NOMO-1 treated with DMSO at 0.1 percent for 48 hours (cell line): ENCODE measurements around the gene STX7.

Source experiments
- DNase-seq: peaks from one replicate; lab custom pipeline; 2025; ENCODE audit not compliant: unreplicated experiment; lab: John Stamatoyannopoulos, UW

STX7 gene

DNA sequence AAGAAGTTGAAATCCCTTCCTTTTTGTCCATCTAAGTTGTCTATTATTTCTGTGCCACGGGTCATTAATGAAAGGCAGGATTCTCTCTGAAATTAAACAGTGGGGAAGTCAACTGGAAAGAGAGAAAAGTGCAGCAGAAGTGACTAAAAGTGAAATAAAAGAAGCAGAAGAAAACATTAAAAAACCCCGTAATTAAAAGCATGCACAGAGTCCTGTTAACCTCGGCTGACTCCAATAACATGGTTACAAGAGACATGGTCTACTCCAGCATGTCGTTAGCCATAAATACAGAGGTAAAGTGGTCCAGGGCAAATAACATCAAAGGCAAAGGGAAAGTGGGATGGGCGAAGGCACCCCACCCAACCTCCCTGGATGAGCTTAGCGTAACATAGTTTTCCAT lies 98.6 kb downstream of the STX7 start:
- no peak for DNase-seq

DNA sequence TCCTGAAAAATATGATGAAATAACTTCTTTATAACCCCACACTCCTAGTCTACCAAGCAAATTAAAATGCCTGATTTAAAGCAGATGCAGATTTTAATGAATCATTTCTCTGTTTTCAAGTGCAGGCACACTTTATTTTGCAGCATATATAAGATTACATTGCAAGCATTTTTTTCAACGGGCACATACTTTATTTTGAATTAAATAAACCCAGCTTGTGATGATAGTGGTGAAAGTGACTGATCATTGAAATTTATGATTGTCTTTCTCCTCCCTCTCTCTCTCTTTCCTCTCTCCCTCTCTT lies 99.5 kb downstream of the STX7 start:
- no peak for DNase-seq

DNA sequence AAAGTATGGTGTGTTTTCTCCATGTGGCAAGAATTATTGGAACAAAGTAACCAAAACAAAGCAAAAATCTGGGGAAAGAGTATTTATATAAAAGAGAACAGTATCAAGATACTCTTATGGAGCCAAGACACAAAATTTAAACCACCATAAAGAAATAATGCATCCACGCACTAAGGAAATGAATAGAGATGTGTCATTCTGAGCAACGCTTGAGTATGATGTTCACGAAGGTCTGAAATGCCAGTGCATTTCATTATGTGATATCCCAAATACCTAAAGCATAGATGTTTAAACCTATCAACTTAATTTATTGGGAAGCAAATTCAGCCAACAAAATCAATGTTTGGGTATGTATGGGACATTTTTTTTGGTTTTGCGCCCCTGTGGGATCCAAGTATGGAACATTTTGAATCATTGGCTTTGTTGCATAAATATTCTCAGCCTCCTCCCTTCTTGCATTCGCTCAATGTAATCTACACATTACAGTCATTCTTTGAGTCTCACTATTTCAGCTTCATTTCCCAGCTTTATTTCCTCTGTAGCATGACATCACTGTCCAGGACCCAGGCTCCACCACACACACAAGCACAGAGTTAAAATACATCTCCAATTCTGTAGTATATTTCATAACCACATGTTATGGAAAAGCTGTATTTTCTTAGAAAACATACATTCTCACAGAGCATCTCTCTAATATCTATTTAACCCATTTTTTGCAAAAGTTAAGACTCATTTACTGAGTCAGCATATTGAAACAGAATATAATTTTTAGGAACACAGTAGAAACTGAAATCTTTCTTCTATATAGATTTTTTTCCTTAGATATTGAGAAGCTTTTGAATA lies 100.0 kb downstream of the STX7 start:
- no peak for DNase-seq

DNA sequence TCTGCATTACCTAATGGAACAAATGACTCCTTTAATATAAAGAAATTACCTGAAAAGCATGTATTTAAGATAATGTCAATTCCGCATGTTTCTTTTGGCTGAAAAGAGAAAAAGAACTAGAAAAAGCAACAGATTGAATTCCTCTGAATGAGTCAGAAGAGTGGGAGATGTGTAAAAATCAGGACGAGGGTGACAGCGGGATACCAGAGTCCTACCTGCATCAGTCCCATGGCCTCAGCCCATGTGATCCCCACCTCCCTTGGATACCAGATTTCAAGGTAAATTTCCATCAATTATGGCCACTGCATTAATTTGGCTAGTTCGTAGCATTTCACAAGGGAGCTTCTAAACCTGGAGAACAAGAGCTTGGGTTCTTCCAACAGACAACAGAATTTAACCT lies 101.6 kb downstream of the STX7 start:
- no peak for DNase-seq

DNA sequence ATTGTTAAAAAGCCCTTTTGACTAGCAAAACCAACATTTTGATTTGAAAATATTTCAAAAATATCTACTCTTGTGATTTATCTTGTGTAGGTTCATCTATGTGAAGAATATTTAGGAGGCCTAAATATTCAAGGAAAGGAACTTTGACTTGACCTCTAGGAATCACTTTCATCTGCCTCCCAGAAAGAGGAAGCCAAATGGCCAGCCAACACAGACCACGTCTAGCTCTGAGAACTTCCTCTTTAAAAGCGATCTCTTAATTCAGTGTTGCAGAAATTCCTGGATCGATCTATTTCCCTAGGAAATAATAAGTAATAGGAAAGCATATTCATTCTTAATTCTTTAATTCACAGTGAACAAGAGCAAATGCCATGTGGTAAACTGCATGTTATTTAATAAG lies 102.1 kb downstream of the STX7 start:
- peak; percentile 56 for DNase-seq

DNA sequence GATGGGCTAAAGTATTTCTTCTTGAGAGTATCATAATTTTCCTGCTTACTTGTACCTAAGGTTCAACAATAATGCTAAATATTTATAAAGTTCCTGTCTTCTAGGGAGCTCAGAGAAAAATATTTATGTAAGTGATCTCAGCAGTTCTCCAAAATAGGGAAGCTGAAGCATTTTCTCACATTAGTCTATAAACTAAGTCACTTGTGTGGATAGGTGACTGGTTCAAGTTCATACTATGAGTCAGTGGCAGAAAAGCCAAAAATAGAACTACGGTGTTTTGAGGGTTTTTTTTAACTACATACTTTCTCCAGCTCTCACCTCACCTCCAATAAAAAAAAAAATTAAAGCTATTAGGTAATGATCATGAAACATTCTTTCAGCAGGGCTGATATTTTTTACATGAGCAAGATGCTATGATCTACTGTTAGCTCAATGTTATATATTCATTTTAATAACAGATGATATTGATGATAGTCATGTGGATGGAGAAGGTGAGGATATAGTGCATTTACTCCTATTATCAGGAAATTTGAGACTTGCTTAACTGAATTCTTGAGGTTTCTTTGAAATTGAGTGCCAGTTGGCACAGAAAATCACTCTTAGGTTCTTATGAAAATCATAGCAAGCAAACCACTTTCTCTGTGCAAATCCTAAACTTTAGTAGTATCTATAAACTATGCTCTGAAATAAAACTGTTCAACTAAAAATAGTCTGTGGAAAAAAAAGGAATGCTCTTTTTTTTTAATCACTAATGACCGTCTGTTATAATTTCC lies 107.6 kb downstream of the STX7 start:
- DNase-seq = no peak

DNA sequence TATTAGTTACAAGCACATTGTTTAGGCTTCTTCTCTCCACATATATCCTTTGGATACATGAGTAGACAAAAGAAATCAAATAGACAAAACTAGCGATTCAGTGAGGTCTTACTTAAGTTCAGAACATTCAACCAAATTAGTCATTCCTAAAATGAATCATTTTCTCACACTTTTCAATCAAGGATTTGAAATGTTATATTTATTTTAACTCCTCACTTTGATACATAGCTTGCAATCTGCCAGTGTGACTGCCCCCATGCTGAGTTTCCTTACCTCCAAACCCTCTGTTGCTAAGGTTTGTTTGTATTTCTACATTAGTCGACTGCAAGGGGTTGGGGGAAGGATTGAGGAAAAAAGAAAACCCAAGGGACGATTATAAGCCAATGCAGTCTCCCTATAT lies 108.2 kb downstream of the STX7 start:
- DNase-seq = no peak

DNA sequence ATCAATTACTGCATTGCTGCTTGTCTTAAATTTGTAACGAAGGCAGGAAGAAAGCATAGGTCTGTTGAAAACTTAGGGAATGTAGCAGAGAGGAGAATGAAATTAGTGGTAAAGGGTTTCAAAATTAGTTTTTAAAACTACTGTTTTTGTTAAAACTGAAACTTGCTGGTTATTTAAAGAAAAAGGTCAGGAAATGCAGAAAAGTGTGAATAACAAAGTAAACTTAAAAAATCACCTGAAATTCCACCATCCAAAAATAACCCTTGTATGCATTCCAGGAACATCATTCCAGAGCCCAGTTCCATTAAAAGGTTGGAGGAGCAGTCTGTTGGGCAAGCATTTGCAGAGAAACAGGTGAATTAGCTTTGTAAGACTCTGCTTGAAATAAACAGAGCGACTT lies 108.6 kb downstream of the STX7 start:
- no peak for DNase-seq

DNA sequence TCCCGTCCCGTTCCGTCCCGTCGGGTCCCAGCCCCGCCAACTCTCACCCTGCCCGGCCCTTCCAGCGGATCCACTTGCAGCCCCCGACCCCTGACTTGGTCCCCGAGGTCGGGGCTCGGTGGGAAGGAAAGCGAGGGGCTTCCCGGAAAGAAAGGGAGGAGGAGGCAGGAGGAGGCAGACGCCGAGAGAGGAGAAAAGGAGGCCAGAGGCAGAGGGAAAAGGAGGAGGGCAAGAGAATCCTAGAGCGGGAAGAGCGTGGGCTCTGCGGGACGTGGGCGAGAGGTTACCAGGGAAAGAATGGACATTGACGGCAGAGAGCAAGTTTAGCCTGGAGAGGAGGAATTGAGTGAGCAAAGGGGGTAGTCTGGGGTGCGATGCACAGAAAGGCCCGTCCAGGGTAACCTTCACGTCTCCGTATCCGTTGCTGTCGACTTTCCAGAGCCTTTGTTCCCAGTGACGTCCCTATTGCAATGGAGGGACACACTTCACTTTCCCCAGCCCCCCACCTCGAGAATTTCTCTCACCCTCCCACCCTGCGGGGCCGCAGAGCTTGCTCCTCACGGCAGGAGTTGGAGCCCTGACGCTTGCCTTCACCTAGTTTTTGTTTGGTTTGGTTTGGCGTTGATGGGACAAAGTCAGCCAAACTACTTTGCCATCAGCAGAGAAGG lies 111.2 kb downstream of the STX7 start:
- DNase-seq = no peak

DNA sequence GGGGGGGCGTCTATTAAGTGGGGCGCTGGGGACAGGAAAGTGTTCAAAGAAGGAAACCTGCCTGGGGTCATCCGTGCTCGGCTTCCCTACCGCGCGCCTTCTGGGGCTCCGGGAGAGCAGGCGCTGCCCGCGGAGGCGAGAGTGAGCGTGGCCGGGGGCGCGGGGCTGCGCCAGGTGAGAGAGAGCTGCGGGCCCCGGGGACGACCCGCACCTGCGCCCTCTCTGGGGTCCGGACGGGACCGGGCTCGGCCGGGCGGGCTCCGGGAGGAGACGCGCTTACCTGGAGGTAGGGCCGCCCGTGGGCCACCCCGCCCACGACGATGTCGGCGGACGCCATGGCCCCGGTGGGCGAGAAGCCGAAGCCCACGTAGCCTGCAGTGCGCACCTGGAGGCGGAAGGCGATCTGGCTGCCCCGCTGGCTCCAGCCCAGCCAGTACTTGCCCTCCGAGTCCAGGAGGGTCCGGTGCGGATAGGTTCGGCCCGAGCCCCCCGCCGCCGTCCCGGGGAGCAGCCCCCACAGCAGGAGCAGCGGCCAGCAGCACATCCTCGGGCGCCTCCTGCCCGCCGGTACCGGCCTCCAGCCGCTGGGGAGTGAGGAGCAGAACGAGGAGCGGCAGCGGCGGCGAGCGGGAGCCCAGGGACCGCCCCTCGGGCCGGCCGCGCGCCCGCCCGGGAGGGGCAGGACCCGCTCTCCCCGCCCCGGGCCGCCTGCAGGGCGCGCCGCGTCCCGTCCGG lies 111.9 kb downstream of the STX7 start, which contains the start of gene MOXD1:
MOXD1 (minus strand) TSS at position 593 of the 735 bp plus-strand sequence; CDS start at position 544, 49 bp downstream.
- DNase-seq = no peak

DNA sequence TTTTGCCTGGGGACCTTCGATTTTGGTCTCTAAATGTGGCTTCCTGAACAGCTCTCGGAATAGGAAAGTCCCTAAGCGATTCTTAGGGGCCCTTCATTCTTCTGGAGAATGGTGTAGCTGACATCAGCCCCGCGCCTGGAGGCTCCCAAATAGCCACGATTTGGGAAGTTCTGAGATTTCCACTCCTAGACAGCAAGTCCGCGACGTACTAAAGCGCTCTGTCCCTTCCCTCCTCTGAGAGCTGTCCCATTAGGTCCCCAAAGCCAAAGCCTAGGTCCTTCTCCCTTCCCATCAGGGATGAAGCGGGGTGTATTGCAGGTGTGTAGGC lies 112.4 kb downstream of the STX7 start:
- DNase-seq = no peak

DNA sequence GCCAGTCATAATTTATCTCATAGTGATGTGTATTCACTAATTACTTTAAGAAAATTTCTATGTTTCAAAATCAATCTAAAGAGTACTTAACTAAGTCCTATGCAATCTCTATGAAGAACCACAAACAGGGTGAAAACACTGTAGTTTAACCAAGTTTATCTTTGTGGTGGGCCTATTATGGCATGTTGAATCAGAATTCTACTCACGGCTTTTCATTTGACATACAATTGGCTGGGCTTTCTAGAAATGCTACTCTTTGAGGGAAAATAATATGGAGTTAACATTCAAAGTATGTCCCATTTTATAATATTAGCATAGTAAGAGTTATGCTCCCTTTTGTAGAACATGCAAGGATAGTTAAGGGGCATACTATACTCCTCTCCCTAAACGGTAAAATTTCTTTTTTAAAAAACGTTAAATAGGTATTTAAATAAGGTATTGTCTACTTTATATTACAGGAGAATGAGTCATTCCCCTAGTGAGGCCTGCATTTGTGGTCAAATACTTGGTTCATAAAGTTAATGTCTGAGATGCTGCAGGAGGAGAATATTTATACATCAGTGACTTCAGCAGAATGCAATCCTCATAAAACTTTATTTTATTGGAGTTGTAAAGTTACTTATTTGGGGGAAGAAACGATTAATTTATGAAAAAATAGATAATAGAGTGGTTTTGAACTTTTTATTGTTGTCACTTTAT lies 113.4 kb downstream of the STX7 start:
- DNase-seq = no peak
